CD14-positive monocyte (primary cell): ENCODE data around the gene NLN. TPM values are rescaled to one million over a fixed set of nuclear protein-coding genes. Genes with fewer than 3 reads are reported as not detected.

Experiments used
- DNase-seq, 3 donors: peaks; one replicate each; pipeline ENCODE4 v3.0.0-alpha.2; 2011 to 2022
- H2AFZ ChIP-seq: 2 replicates; pipeline ENCODE4 v1.6.0; 2012; ENCODE audit warnings: mild to moderate bottlenecking, low read depth, low read length, inconsistent platforms; ENCODE audit not compliant: insufficient read depth, poor library complexity, severe bottlenecking
- H3K27ac ChIP-seq, 2 donors: 1 replicate in 1 of 2; 2 replicates in 1 of 2; pipeline ENCODE4 v1.5.1; 2012 to 2013; ENCODE audit warnings: low read length in 2 of 2, control low read depth in 1 of 2, inconsistent platforms in 1 of 2, low read depth in 1 of 2, mild to moderate bottlenecking in 1 of 2
- H3K27me3 ChIP-seq, 2 donors: one replicate each; pipeline versions ENCODE4 v1.6.0 to v1.6.1; 2011 to 2013; ENCODE audit warnings: low read length in 2 of 2; ENCODE audit not compliant: control insufficient read depth in 2 of 2, insufficient read depth in 2 of 2
- H3K36me3 ChIP-seq, 2 donors: replicated peaks in 1 of 2; 1 replicate in 1 of 2; 2 replicates in 1 of 2; pipeline versions ENCODE4 v1.5.1 to v1.6.1; 2012 to 2013; ENCODE audit warnings: low read length in 2 of 2, control low read depth in 1 of 2, inconsistent platforms in 1 of 2, mild to moderate bottlenecking in 1 of 2; ENCODE audit not compliant: insufficient read depth in 2 of 2, control insufficient read depth in 1 of 2
- H3K4me1 ChIP-seq, 2 donors: 1 replicate in 1 of 2; 2 replicates in 1 of 2; pipeline versions ENCODE4 v1.5.1 to v1.6.1; 2012 to 2013; ENCODE audit warnings: low read length in 2 of 2, control low read depth in 1 of 2, inconsistent platforms in 1 of 2, mild to moderate bottlenecking in 1 of 2, moderate library complexity in 1 of 2; ENCODE audit not compliant: insufficient read depth in 2 of 2, control insufficient read depth in 1 of 2
- H3K4me2 ChIP-seq: replicated peaks from 2 replicates; pipeline ENCODE3; 2012; ENCODE audit warnings: low read length, moderate library complexity, mild to moderate bottlenecking; ENCODE audit not compliant: poor library complexity, severe bottlenecking; ENCODE audit errors: extremely low read depth
- H3K4me3 ChIP-seq, 3 experiments: fragments of 200-600 bp in 1 of 3; sonication (generic) in 1 of 3; replicated peaks in 1 of 3; 1 replicate in 2 of 3; 2 replicates in 1 of 3; pipeline ENCODE4 v1.5.1; 2011 to 2013; ENCODE audit warnings: low read length in 3 of 3, mild to moderate bottlenecking in 3 of 3, control low read depth in 2 of 3, low read depth in 2 of 3, inconsistent platforms in 1 of 3, moderate library complexity in 1 of 3
- H3K79me2 ChIP-seq: 2 replicates; pipeline ENCODE4 v1.6.0; 2012; ENCODE audit warnings: mild to moderate bottlenecking, control low read depth, inconsistent platforms, low read length, moderate library complexity; ENCODE audit not compliant: insufficient read depth
- H3K9ac ChIP-seq: 2 replicates; pipeline ENCODE4 v1.6.0; 2017; ENCODE audit warnings: low read length, mild to moderate bottlenecking; ENCODE audit not compliant: insufficient read depth, poor library complexity, severe bottlenecking
- H3K9me3 ChIP-seq, 2 donors: replicated peaks in 1 of 2; 1 replicate in 1 of 2; 2 replicates in 1 of 2; pipeline versions ENCODE4 v1.5.1 to v1.6.1; 2012 to 2013; ENCODE audit warnings: low read length in 2 of 2, control low read depth in 1 of 2; ENCODE audit not compliant: control insufficient read depth in 1 of 2, insufficient read depth in 1 of 2
- H4K20me1 ChIP-seq: 2 replicates; pipeline ENCODE4 v1.6.0; 2012; ENCODE audit warnings: mild to moderate bottlenecking, low read length, control low read depth, moderate library complexity; ENCODE audit not compliant: insufficient read depth
- H3K27ac Mint-ChIP-seq, 7 donors: one replicate each; pipeline ENCODE4 v1.8.0; 2020; ENCODE audit warnings: mild to moderate bottlenecking in 7 of 7, mixed read lengths in 7 of 7, moderate library complexity in 6 of 7, inconsistent platforms in 2 of 7
- H3K27me3 Mint-ChIP-seq, 3 donors: one replicate each; pipeline ENCODE4 v1.8.0; 2021 to 2022; ENCODE audit warnings: low read depth in 3 of 3, mild to moderate bottlenecking in 3 of 3, mixed read lengths in 3 of 3, moderate library complexity in 3 of 3, inconsistent platforms in 1 of 3
- H3K36me3 Mint-ChIP-seq, 2 donors: one replicate each; pipeline ENCODE4 v1.8.0; 2020; ENCODE audit warnings: mixed read lengths in 2 of 2, inconsistent platforms in 1 of 2, mild to moderate bottlenecking in 1 of 2
- H3K4me1 Mint-ChIP-seq: one replicate; pipeline ENCODE4 v1.8.0; 2020; ENCODE audit warnings: mild to moderate bottlenecking, mixed read lengths
- H3K4me3 Mint-ChIP-seq, 2 donors: one replicate each; pipeline ENCODE4 v1.8.0; 2020; ENCODE audit warnings: mild to moderate bottlenecking in 2 of 2, mixed read lengths in 2 of 2, moderate library complexity in 1 of 2
- H3K9me3 Mint-ChIP-seq, 7 donors: one replicate each; pipeline ENCODE4 v1.8.0; 2020 to 2022; ENCODE audit warnings: mixed read lengths in 7 of 7, mild to moderate bottlenecking in 6 of 7, moderate library complexity in 6 of 7, inconsistent platforms in 2 of 7
- CTCF ChIP-seq: fragments of 200-600 bp; IDR thresholded peaks from one replicate; pipeline ENCODE4 v1.8.0; 2022; ENCODE audit warnings: antibody characterized with exemption, mild to moderate bottlenecking
- WGBS: methylation state at CpG from one replicate; pipeline ENCODE4 v1.1.5; 2013; ENCODE audit warnings: missing lambda C conversion rate; ENCODE audit not compliant: insufficient coverage; 5-methylcytosine and 5-hydroxymethylcytosine counted together
- intact Hi-C, 2 donors: fragments of 100-400 bp; cut with micrococcal nuclease; formaldehyde crosslinking; loops; one replicate each; pipeline versions ENCODE4 v1.15.0 to v1.15.1; 2023
- polyA plus RNA-seq, 3 donors: library from polyadenylated mRNA; depleted of rRNA in 1 of 3; unstranded in 2 of 3; stranded (reverse) in 1 of 3; fragments of 300-500 nt in 2 of 3; fragments of >200 nt in 1 of 3; fragmentation: Illumina TruSeq in 2 of 3; gene quantifications; 1 replicate in 2 of 3; 2 replicates in 1 of 3; pipeline ENCODE4 v1.2.3, GENCODE V29; 2012 to 2021

The NLN gene
- polyA plus RNA-seq, 3 donors = 8.7 to 39.2 (median 17.7) TPM

GRCh38 chr5:65760504-65761275 is 38.7 kb downstream of the NLN start:
- Mint-ChIP-seq H3K9me3 (no peaks in the 10 kb centered on the region), H3K4me3 (no peak overlapping the region), H3K36me3 (peaks cover 30 to 44% of the 10 kb centered on the region in 2 donors), H3K27ac (peak overlapping the region in 1 of 7 donors; percentile 5), H3K4me1 (no peaks in the 10 kb centered on the region), H3K27me3 (no peaks in the 10 kb centered on the region)
- Histone ChIP-seq H3K4me2 (no peak overlapping the region), H4K20me1 (peaks cover 3% of the 10 kb centered on the region), H3K4me3 (no peak overlapping the region), H3K79me2 (peaks cover 2% of the 10 kb centered on the region), H3K9ac (no peak overlapping the region), H3K4me1 (no peaks in the 10 kb centered on the region), H3K9me3 (no peaks in the 10 kb centered on the region), H2AFZ (no peak overlapping the region), H3K36me3 (peaks cover 30 to 34% of the 10 kb centered on the region in 2 donors), H3K27me3 (no peaks in the 10 kb centered on the region), H3K27ac (peak overlapping the region in 1 of 2 donors; percentile 17)
- TF ChIP-seq CTCF = no peak
- no peak for DNase-seq
- intact Hi-C loops = no loop called here
- 100% methylated on average over 1 of the region's 2 CpGs for WGBS

GRCh38 chr5:65762234-65762633 is 40.2 kb downstream of the NLN start:
- no peak overlapping the region for H3K4me3 ChIP-seq
- no peak overlapping the region for H2AFZ ChIP-seq
- no CpG with 5 or more reads among the region's 1 CpG for WGBS
- H3K27ac ChIP-seq = no peak overlapping the region
- Mint-ChIP-seq H3K27ac (no peak overlapping the region), H3K27me3 (no peaks in the 10 kb centered on the region), H3K9me3 (peaks cover 0 to 7% (median 2%) of the 10 kb centered on the region in 7 donors), H3K36me3 (peaks cover 42 to 59% of the 10 kb centered on the region in 2 donors), H3K4me3 (no peak overlapping the region), H3K4me1 (no peaks in the 10 kb centered on the region)
- no peaks in the 10 kb centered on the region for H3K27me3 ChIP-seq
- H3K9ac ChIP-seq = no peak overlapping the region
- peaks cover 3% of the 10 kb centered on the region for H4K20me1 ChIP-seq
- H3K9me3 ChIP-seq = peaks cover 0 to 5% of the 10 kb centered on the region in 2 donors
- peaks cover 32 to 49% of the 10 kb centered on the region in 2 donors for H3K36me3 ChIP-seq
- H3K4me1 ChIP-seq = no peaks in the 10 kb centered on the region
- TF ChIP-seq CTCF = no peak
- H3K79me2 ChIP-seq = no peaks in the 10 kb centered on the region
- H3K4me2 ChIP-seq = no peak overlapping the region
- DNase-seq = no peak
- intact Hi-C loops = no loop called here
